Measurements from ENCODE around the gene IGFBP7.

The IGFBP7 gene

DNA sequence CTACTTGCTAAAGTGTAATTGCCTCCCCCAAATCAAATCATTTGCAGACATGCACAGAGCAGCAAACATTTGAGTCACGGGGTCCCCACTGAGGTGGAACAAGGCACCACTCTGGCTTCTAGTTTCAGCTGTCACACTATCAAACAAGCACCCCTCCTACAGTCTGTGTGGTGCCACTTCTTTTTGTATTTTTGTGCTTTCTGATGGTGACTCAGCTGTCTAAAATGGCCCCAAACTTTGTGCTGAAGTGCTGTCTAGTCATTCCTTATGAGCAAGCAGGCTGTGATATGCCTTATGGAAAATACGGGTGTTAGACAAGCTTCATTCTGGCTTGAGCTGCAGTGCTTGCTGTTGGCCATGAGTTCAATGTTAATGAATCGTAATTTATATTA, 15.4 kb downstream of the IGFBP7 start:
- DNase-seq: no peak

GRCh38 chr4:57093845-57094831, 16.0 kb downstream of the IGFBP7 start:
- DNase-seq: no peak

- DNase-seq: no peak
Measured at GRCh38 chr4:57091657-57092162, 18.5 kb downstream of the IGFBP7 start.

DNA sequence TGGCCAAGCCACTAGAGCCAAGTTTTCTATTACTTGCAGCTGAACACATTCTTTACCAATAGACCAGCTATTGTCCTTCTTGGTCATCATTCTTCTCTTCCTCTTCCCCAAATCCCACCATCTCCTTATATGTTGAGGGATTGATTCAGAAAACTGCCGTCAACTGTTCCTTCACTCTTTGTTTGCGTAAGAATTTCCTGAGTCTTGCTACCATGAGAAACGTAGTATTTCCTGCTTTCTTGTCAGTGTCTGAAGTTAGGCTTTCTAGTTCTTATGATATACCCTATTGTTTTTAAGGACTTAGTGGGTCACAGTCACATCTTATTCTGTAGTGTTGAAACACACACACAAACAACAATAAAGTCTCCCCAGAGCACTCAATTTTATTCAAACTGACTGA, 20.1 kb downstream of the IGFBP7 start:
- no peak for DNase-seq

- DNase-seq: no peak
Measured at GRCh38 chr4:57089549-57089948, 20.6 kb downstream of the IGFBP7 start.

DNA sequence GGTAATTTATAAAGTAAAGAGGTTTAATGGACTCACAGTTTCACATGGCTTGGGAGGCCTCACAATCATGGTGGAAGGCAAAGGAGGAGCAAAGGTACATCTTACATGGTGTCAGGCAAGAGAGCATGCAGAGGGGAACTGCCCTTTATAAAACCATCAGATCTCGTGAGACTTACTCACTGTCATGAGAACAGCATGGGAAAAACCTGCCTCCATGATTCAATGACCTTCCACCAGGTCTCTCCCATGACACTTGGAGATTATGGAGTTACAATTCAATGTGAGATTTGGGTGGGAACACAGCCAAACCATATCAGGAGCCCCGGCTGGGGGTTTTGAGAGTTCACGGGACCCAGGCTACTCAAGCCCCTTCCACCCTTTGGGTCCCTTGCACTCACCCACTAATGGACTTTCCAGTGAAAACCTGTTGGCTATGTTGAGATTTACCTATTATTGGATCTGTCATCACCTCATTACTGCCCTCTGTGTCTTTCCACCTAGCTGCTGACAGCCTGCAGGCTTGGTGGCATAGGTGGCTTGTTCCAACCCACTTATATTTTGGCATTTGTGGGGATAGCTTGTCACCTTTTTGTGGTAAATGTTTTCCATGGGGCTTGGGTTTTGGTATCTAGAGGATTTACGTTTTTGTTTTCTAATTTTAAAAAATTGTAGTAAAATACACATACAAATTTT, 24.0 kb downstream of the IGFBP7 start:
- no peak for DNase-seq

DNA sequence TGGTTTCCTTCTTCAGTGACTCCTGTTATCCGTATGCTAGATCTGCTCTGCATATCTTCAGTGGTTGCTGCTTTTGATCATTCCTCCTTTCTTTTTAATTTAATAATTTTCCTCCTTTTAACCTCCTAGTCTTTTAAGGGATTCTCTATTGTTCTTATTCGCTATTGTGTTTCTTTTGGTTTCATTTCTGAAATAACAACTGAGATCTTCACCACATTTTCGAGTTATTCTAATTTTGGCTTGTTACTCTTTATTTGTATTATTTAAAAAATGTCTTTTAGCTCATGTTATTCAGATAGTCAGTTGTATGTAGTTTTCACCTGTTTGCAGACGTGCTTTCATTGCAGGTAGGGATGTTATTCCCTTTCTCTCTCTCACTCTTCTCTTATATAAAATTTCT, 24.9 kb downstream of the IGFBP7 start:
- no peak for DNase-seq

- DNase-seq: no peak
Measured at GRCh38 chr4:57084360-57084759, 25.8 kb downstream of the IGFBP7 start.

DNA sequence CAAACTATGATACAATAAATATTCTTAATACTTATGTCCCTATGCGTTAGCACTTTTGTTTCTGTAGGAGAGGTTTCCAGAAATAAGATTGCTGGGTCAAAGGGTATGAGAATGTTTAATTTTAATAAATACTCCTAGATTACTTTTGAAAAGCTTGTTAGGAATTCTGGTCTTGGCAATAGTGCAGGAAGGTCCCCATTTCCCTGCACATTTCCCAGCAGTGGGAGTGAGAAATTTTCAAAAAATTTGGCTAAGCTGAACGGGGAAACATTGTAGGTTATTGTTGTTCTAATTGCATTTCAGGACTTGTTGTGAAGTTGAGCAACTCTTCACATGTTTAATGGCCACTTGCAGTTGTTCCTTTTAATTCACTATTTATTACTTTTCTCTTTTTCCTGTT, 27.1 kb downstream of the IGFBP7 start:
- DNase-seq: no peak

GRCh38 chr4:57081651-57082621, 28.2 kb downstream of the IGFBP7 start:
- DNase-seq: no peak

DNA sequence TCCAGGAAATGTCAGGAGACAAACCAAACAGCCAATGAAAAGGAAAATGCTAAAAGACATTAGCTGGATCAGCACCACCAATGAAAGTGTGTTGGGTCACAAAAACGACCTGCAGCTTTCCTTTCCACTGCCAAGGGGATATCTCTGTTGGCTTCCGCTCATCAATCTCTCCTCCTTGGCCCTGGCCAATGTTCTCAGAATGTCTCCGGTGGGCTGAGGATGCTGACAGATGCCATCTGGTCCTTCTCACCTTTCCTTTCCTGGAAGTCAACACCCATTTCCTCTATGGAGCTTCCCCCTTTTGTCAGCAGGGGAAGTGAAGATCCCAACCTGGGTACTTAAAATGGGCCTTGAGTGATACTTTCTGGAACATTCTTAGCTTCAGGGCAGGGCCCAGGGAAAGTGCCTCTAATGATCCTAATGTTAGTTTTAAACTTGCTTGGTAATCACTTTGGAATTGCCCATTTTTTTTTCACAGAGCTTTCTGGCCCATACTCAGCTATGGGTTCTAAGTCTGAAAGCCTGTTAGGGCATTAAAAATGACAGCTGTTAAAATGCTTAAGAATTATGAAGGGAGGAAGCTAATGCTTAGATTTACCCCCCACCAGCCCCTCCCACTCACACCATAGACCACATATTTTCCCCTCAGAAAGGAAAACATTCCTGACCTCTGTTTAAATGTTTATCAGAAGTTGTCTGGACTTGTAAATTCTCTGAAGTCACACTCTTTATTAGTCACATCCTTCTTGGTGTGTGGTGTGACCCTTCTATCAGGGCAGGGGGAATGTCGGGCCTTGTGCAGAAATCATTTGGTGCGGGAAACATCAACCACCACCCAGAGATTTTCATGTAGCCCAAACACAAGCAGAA, 29.2 kb downstream of the IGFBP7 start:
- no peak for DNase-seq

DNA sequence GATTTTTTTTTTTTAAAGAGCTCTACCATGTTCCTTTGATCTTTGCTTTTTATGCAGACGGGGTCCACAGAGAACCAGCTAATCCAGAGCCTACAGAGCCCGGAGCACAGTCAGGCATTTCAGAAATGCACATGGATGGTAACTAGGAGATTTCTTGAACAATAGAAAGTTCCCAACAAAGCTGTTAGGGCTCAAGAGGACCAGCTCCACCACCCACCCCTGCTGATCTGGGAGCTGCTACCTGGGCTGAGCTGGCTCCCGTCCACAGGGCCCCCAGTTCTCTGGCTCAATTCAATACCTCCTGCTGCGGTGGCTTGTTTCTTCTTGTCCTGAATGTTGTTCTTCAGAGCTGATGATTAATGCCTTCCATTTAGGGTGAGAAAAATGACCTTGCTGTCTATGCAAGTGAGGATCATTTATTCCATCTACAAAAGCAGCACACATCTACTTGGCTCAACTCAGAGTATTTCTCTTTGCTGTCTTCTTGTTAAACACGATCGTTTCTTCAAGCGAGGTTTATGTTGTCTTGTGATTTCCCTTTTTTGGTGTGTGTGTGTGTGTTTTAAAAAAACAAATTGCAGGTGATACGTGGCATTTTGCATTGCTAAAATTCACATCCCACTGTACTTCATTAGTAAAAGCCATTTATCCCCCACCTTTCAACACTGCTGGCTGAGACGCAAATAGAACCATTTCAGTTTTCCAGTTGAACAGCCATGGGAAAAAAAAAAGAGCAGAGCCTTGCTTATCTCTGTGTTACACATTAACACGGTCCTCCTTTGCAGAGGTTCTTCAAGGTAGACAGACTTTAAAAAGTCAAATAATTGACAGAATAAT, 31.3 kb downstream of the IGFBP7 start:
- no peak for DNase-seq

GRCh38 chr4:57077550-57078343, 32.4 kb downstream of the IGFBP7 start:
- DNase-seq: no peak

DNA sequence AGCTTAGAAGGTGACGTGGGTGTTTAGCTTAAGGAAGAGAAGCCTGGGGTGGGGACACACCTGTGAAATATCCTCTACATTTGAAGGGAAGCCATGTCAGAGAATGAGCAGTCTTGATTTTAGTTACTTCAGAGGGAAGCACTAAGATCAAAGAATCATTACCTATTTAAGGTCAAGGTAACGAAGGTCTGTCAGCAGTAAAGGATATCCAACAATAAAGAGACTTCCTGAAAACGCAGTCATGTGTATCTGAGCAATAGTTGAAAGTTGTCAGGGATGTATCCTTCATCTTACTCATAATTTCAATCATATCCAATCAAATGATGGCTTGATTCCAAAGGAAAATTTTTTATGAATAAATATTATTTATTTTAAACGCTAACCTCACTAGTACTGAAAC, 33.5 kb downstream of the IGFBP7 start:
- DNase-seq: no peak

GRCh38 chr4:57075367-57075766, 34.8 kb downstream of the IGFBP7 start:
- no peak for DNase-seq

DNA sequence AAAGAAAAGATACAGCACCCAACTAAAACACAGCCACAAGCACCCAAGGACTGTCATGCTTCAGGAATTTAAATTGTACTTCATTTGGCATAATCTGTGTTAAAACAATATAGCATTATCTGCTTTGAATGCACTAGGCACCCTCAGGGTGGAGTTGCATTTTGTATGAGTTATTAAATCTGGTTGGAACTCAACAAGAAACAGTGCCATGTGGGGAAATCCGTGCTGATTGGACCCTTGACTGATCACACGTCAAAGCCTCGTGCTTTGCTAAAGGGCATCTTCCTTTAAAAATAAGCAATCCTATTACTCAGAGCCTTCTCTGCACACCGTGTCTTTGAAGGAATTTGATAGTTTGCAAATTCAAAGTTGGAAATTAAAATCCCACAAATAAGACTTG, 35.4 kb downstream of the IGFBP7 start:
- DNase-seq: no peak

DNA sequence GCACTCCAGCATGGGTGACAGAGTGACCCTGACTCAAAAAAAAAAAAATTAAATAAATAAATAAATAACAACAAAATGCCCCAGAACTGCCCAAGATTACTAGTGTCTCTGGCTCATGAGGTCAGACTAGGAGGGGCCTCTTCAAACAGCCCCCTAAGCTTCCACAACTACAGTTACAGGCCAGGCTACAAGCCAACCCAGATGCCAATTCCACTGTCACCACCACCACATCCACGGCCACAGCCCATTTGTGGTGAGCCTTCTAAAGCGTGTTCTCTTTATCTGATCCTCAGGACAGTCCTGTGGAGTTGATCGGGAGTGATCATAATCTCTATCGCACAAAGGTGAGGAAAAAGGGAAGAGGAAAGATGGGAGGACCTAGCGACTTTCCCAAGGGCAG, 36.6 kb downstream of the IGFBP7 start:
- no peak for DNase-seq

DNA sequence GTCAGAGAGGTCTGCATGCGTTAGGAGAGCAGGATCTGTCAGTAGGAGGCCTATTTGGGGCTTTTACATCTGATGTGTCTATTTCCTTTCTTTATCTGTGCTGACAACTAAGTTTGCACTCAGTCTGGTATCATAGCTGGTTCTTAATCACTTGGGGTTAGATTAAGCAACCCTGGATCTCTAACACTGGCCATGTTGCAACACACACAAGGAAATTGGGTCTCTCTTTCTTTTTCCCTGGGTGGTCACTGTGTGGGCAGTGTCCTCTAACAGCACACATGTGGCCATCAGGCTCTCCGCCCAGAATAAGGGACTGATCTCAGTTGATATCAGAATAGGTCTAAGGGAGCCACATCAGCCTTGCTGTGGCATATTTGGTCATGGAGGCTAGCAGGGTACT, 38.9 kb downstream of the IGFBP7 start:
- DNase-seq: no peak

- DNase-seq: no peak
Measured at GRCh38 chr4:57070461-57070860, 39.7 kb downstream of the IGFBP7 start.
